ENCODE measurements around the gene LIN7C. TPM values are rescaled to one million over a fixed set of nuclear protein-coding genes. Genes with fewer than 3 reads are reported as not detected.

The LIN7C gene
- total RNA-seq, 5 donors from 2014 or later (not counting 1 experiment from before 2014, with no cell fraction given) = 19.8 to 27.3 (median 24.9) TPM

DNA sequence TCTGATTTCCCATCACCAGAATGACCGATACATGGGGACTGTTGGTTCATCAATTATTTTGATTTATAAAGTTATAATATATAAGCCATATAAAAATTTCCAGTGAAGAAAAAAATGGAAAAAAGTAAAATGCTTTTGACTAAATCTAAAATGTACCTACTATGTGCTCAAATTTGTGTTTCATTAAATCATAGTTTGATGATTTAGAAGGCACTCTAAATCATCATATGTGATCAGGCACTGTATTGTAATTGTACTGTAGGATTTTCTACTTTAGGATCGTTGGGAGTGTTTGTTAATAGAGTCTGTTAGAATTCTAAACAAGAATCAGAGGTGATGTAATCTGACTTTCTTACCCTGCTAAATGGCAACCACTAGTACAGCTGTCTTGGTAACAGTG is 2.4 kb downstream of the LIN7C start:
- Histone ChIP-seq H3K4me3 (ENCODE audit: control insufficient read depth in 1 of 2, extremely low read depth in 1 of 2, low read length in 1 of 2) (no peak overlapping the region), H3K36me3 (ENCODE audit: control insufficient read depth in 2 of 2, extremely low read depth in 1 of 2, insufficient read depth in 1 of 2, low read length in 1 of 2) (peaks cover under 1 to 17% of the 10 kb centered on the region in 2 donors), H3K4me1 (ENCODE audit: control insufficient read depth in 1 of 2, extremely low read depth in 1 of 2, insufficient read depth in 2 of 2, low read length in 2 of 2) (peaks cover 12 to 17% of the 10 kb centered on the region in 2 experiments), H3K27ac (ENCODE audit: low read length) (no peak overlapping the region), H3K9me3 (no peaks in the 10 kb centered on the region), H3K27me3 (replicated peaks in 1 of 2; ENCODE audit: control insufficient read depth in 2 of 2, extremely low read depth in 1 of 2, insufficient read depth in 2 of 2, low read length in 1 of 2) (no peaks in the 10 kb centered on the region)
- ChIA-PET CTCF (no interaction called here), POLR2A (no interaction called here)
- WGBS (ENCODE audit: insufficient coverage) = 100% methylated on average over 1 of the region's 2 CpGs
- no peak for ATAC-seq (replicated peaks in 1 of 4)
- H3K36me3 Mint-ChIP-seq = peaks cover 20% of the 10 kb centered on the region
- no peak for DNase-seq
- no peak overlapping the region for H3K27ac Mint-ChIP-seq
- H3K9me3 Mint-ChIP-seq = no peaks in the 10 kb centered on the region
- H3K4me3 Mint-ChIP-seq = peak overlapping the region; percentile 54 to 100 (median 99)
- peaks cover 62 to 66% (median 63%) of the 10 kb centered on the region in 3 donors for H3K4me1 Mint-ChIP-seq
- H3K27me3 Mint-ChIP-seq = no peaks in the 10 kb centered on the region

DNA sequence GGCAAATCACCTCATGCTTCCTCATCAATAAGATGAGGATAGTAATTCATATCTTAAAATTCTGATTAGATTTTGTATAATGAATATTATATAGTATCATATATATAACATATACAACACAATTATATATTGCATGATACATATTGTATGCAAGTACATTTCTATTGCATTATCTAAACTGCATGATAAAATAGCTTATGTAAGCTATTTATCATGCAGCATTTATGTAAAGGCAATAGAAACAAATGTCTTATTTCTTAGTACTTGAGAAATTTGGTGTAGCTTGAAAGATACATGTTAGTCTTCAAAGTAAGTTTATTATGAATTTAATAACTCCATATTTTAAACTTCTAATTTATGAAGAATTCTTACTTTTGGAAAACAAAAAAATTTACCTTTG is 5.5 kb downstream of the LIN7C start:
- DNase-seq (no peak), ATAC-seq (replicated peaks in 1 of 4) (no peak)
- CTCF ChIA-PET = interaction anchor here (0.5 to 7.9 kb wide), 5 partner anchors 15 to 317 kb away, joined by 3 to 82 read pairs (median 3); partner anchors contain the start of gene LGR4 (in 1 of the 2)
- H3K36me3 ChIP-seq (ENCODE audit: control insufficient read depth in 2 of 2, extremely low read depth in 1 of 2, insufficient read depth in 1 of 2, low read length in 1 of 2) = peaks cover 5 to 21% of the 10 kb centered on the region in 2 donors
- no peaks in the 10 kb centered on the region for H3K27me3 ChIP-seq (replicated peaks in 1 of 2; ENCODE audit: control insufficient read depth in 2 of 2, extremely low read depth in 1 of 2, insufficient read depth in 2 of 2, low read length in 1 of 2)
- H3K4me1 Mint-ChIP-seq = peaks cover 48 to 63% (median 53%) of the 10 kb centered on the region in 3 donors
- H3K4me1 ChIP-seq (ENCODE audit: control insufficient read depth in 1 of 2, extremely low read depth in 1 of 2, insufficient read depth in 2 of 2, low read length in 2 of 2) = peaks cover 9 to 12% of the 10 kb centered on the region in 2 experiments
- H3K27ac Mint-ChIP-seq = no peak overlapping the region
- no peaks in the 10 kb centered on the region for H3K9me3 ChIP-seq
- H3K27me3 Mint-ChIP-seq = no peaks in the 10 kb centered on the region
- no peak overlapping the region for H3K27ac ChIP-seq (ENCODE audit: low read length)
- POLR2A ChIA-PET = no interaction called here
- no peak overlapping the region for H3K4me3 Mint-ChIP-seq
- H3K36me3 Mint-ChIP-seq = peaks cover 27% of the 10 kb centered on the region
- H3K9me3 Mint-ChIP-seq = no peaks in the 10 kb centered on the region
- no peak overlapping the region for H3K4me3 ChIP-seq (ENCODE audit: control insufficient read depth in 1 of 2, extremely low read depth in 1 of 2, low read length in 1 of 2)

DNA sequence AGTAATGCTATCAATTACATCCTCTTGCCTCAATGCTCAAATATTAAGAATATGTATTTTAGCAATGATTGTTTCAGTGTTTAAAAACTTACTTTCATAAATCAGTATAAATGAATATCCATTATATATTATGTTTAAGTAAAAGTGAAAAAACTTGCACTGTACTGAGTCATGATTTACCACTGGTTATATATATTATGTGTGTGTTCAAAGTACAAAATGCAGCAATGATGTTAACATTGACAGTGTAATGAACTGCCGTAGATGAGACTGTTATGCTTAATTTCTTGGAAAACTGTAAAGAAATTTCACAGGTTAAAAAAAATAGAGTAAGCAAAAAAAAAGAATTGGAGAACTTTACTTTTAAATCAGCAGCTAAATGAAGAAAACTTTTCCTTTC is 8.7 kb downstream of the LIN7C start:
- ChIA-PET CTCF (interaction anchor here (0.6 to 7.9 kb wide), 10 partner anchors 9 to 314 kb away, joined by 3 to 82 read pairs (median 5); partner anchors contain the start of gene LGR4 (in 1 of the 2)), POLR2A (no interaction called here)
- ATAC-seq (replicated peaks in 1 of 4) (no peak), DNase-seq (no peak)
- Histone ChIP-seq H3K36me3 (ENCODE audit: control insufficient read depth in 2 of 2, extremely low read depth in 1 of 2, insufficient read depth in 1 of 2, low read length in 1 of 2) (peaks cover 5 to 23% of the 10 kb centered on the region in 2 donors), H3K4me3 (ENCODE audit: control insufficient read depth in 1 of 2, extremely low read depth in 1 of 2, low read length in 1 of 2) (no peak overlapping the region), H3K27me3 (replicated peaks in 1 of 2; ENCODE audit: control insufficient read depth in 2 of 2, extremely low read depth in 1 of 2, insufficient read depth in 2 of 2, low read length in 1 of 2) (no peaks in the 10 kb centered on the region), H3K4me1 (ENCODE audit: control insufficient read depth in 1 of 2, extremely low read depth in 1 of 2, insufficient read depth in 2 of 2, low read length in 2 of 2) (peaks cover 0 to 2% of the 10 kb centered on the region in 2 experiments), H3K27ac (ENCODE audit: low read length) (no peak overlapping the region), H3K9me3 (no peaks in the 10 kb centered on the region)
- H3K4me1 Mint-ChIP-seq = peaks cover 29 to 41% (median 35%) of the 10 kb centered on the region in 3 donors
- no peaks in the 10 kb centered on the region for H3K27me3 Mint-ChIP-seq
- H3K36me3 Mint-ChIP-seq = peaks cover 25% of the 10 kb centered on the region
- H3K9me3 Mint-ChIP-seq = no peaks in the 10 kb centered on the region
- H3K4me3 Mint-ChIP-seq = no peak overlapping the region
- H3K27ac Mint-ChIP-seq = no peak overlapping the region
- no CpG with 5 or more reads among the region's 1 CpG for WGBS (ENCODE audit: insufficient coverage)

DNA sequence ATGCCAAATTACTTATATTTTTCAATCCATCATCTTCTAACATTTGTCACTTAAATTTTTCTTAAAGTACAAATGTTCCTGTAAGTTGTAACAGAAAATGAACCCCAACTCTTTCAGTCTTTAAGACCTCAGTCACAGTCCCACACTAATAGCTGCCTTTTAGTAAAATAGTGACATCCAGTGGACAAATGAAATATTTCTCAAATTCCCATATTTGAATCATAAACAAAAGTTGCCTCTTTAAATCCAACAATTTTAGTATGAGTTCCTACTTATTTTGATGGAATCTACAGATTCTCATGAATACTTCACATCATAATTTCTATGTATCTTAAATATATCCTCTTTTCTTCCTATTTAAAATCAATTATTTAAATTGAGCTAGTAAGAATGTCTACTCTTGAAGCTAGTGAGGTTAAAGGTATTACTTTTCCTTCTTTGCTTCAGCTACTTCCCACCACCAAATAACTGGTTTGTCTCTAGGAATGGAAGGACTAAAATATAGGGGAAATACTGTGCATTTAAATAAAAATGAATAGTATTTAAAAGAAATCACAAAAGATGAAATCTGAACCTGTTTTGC is 9.2 kb downstream of the LIN7C start:
- Mint-ChIP-seq H3K27ac (no peak overlapping the region), H3K36me3 (peaks cover 22% of the 10 kb centered on the region), H3K27me3 (no peaks in the 10 kb centered on the region), H3K9me3 (no peaks in the 10 kb centered on the region), H3K4me1 (peaks cover 23 to 36% (median 30%) of the 10 kb centered on the region in 3 donors), H3K4me3 (no peak overlapping the region)
- DNase-seq = peak in 1 of 35 experiments; percentile 41
- H3K4me1 ChIP-seq (ENCODE audit: control insufficient read depth in 1 of 2, extremely low read depth in 1 of 2, insufficient read depth in 2 of 2, low read length in 2 of 2) = peaks cover 0 to 2% of the 10 kb centered on the region in 2 experiments
- H3K4me3 ChIP-seq (ENCODE audit: control insufficient read depth in 1 of 2, extremely low read depth in 1 of 2, low read length in 1 of 2) = no peak overlapping the region
- no peaks in the 10 kb centered on the region for H3K9me3 ChIP-seq
- no peaks in the 10 kb centered on the region for H3K27me3 ChIP-seq (replicated peaks in 1 of 2; ENCODE audit: control insufficient read depth in 2 of 2, extremely low read depth in 1 of 2, insufficient read depth in 2 of 2, low read length in 1 of 2)
- no peak overlapping the region for H3K27ac ChIP-seq (ENCODE audit: low read length)
- CTCF ChIA-PET = interaction anchor here (0.5 to 7.9 kb wide), 11 partner anchors 8 to 314 kb away, joined by 3 to 82 read pairs (median 6); partner anchors contain the start of gene LGR4 (in 1 of the 2)
- ATAC-seq (replicated peaks in 1 of 4) = peak in 1 of 4 experiments; percentile 41
- POLR2A ChIA-PET = no interaction called here
- H3K36me3 ChIP-seq (ENCODE audit: control insufficient read depth in 2 of 2, extremely low read depth in 1 of 2, insufficient read depth in 1 of 2, low read length in 1 of 2) = peaks cover 5 to 23% of the 10 kb centered on the region in 2 donors

DNA sequence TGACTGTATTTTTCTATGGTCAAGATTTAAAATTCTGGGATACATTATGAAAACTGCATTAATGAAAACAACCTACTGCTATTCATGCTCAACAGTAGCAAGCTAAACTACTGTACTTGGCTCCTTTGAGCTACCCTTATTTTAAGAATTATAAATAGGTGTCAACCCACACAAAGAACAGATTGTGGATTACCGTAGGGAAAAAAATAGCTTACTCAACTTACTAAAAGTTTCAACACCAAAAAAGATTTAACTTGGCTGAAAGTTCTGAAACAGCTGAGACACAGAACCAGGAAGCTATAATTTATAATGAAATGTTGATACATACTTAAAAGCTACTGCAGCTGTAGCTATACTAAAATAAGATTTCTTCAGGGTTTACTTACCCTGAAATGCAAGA is 10.1 kb downstream of the LIN7C start:
- H3K36me3 ChIP-seq (ENCODE audit: control insufficient read depth in 2 of 2, extremely low read depth in 1 of 2, insufficient read depth in 1 of 2, low read length in 1 of 2) = peaks cover 5 to 30% of the 10 kb centered on the region in 2 donors
- Mint-ChIP-seq H3K4me3 (no peak overlapping the region), H3K4me1 (peaks cover 14 to 27% (median 22%) of the 10 kb centered on the region in 3 donors), H3K27ac (no peak overlapping the region), H3K36me3 (peaks cover 23% of the 10 kb centered on the region), H3K9me3 (no peaks in the 10 kb centered on the region), H3K27me3 (no peaks in the 10 kb centered on the region)
- H3K27me3 ChIP-seq (replicated peaks in 1 of 2; ENCODE audit: control insufficient read depth in 2 of 2, extremely low read depth in 1 of 2, insufficient read depth in 2 of 2, low read length in 1 of 2) = no peaks in the 10 kb centered on the region
- ATAC-seq (replicated peaks in 1 of 4) (no peak), DNase-seq (no peak)
- H3K4me1 ChIP-seq (ENCODE audit: control insufficient read depth in 1 of 2, extremely low read depth in 1 of 2, insufficient read depth in 2 of 2, low read length in 2 of 2) = no peaks in the 10 kb centered on the region
- ChIA-PET CTCF (interaction anchor here (0.6 to 7.9 kb wide), 12 partner anchors 10 to 311 kb away, joined by 3 to 82 read pairs (median 4); partner anchors contain the start of gene LGR4 (in 1 of the 2)), POLR2A (interaction anchor here in 1 of 2 donors (0.5 kb wide), 1 partner anchor 207 kb away, joined by 3 read pairs; no protein-coding TSS in a partner anchor)
- no peak overlapping the region for H3K4me3 ChIP-seq (ENCODE audit: control insufficient read depth in 1 of 2, extremely low read depth in 1 of 2, low read length in 1 of 2)
- no CpG with 5 or more reads among the region's 1 CpG for WGBS (ENCODE audit: insufficient coverage)
- H3K27ac ChIP-seq (ENCODE audit: low read length) = no peak overlapping the region
- no peaks in the 10 kb centered on the region for H3K9me3 ChIP-seq

DNA sequence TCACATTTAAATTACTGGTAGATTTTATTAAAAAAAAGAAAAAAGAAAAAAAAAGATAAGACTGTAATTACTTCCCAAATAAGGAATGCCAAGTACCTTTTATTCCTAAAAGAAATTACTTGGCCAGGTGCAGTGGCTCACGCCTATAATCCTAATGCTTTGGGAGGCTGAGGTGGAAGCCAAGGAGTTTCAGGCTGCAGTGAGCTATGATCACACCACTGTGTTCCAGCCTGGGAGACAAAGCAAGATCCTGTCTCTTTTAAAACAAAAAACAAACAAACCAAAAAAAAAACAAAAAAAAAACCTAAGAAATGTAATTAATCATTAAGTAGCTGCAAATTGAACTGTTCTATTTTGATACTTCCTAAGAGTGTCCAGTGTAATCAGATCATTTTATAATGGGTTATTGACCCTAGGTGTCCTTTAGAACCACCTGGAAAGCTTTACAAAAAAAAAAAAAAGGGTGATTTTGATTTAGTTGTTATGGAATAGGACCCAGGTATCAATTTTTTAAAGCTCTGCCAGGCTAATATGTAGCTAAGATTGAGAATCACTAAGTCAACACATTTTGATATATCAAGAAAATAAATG is 10.8 kb downstream of the LIN7C start:
- Mint-ChIP-seq H3K9me3 (no peaks in the 10 kb centered on the region), H3K4me1 (peaks cover 14 to 26% (median 22%) of the 10 kb centered on the region in 3 donors), H3K4me3 (no peak overlapping the region), H3K27me3 (no peaks in the 10 kb centered on the region), H3K27ac (no peak overlapping the region), H3K36me3 (peaks cover 29% of the 10 kb centered on the region)
- ATAC-seq (replicated peaks in 1 of 4) = no peak
- no peaks in the 10 kb centered on the region for H3K4me1 ChIP-seq (ENCODE audit: control insufficient read depth in 1 of 2, extremely low read depth in 1 of 2, insufficient read depth in 2 of 2, low read length in 2 of 2)
- H3K36me3 ChIP-seq (ENCODE audit: control insufficient read depth in 2 of 2, extremely low read depth in 1 of 2, insufficient read depth in 1 of 2, low read length in 1 of 2) = peaks cover 5 to 31% of the 10 kb centered on the region in 2 donors
- CTCF ChIA-PET = interaction anchor here (0.6 to 7.9 kb wide), 12 partner anchors 9 to 1856 kb away, joined by 3 to 82 read pairs (median 3); partner anchors contain the start of gene CCDC34 (in 1 of the 2)
- WGBS (ENCODE audit: insufficient coverage) = no CpG with 5 or more reads among the region's 1 CpG
- H3K9me3 ChIP-seq = no peaks in the 10 kb centered on the region
- H3K27me3 ChIP-seq (replicated peaks in 1 of 2; ENCODE audit: control insufficient read depth in 2 of 2, extremely low read depth in 1 of 2, insufficient read depth in 2 of 2, low read length in 1 of 2) = no peaks in the 10 kb centered on the region
- no peak overlapping the region for H3K4me3 ChIP-seq (ENCODE audit: control insufficient read depth in 1 of 2, extremely low read depth in 1 of 2, low read length in 1 of 2)
- POLR2A ChIA-PET = interaction anchor here in 1 of 2 donors (0.5 to 0.7 kb wide), 3 partner anchors 11 to 206 kb away, joined by 3 to 4 read pairs (median 4); partner anchors contain the start of gene LIN7C
- DNase-seq = no peak
- no peak overlapping the region for H3K27ac ChIP-seq (ENCODE audit: low read length)

Measured in T-cell (primary cell).